Ectodermal cell (in vitro differentiated cells): Measurements from ENCODE around the gene ETAA1.

Source experiments
- H3K27ac ChIP-seq: 2 replicates; pipeline ENCODE4 v1.7.0; 2013; ENCODE audit warnings: mild to moderate bottlenecking, low read depth, low read length; ENCODE audit not compliant: insufficient read depth, poor library complexity, severe bottlenecking
- H3K27me3 ChIP-seq: 2 replicates; pipeline ENCODE4 v1.7.0; 2013; ENCODE audit warnings: mild to moderate bottlenecking, low read length; ENCODE audit not compliant: insufficient read depth, control insufficient read depth, poor library complexity, severe bottlenecking
- H3K36me3 ChIP-seq: one replicate; pipeline ENCODE4 v1.7.0; 2013; ENCODE audit warnings: low read length; ENCODE audit not compliant: control insufficient read depth, insufficient read depth
- H3K4me1 ChIP-seq: one replicate; pipeline ENCODE4 v1.7.0; 2013; ENCODE audit warnings: low read length; ENCODE audit not compliant: control insufficient read depth, insufficient read depth
- H3K4me3 ChIP-seq: 2 replicates; pipeline ENCODE4 v1.7.0; 2013; ENCODE audit warnings: low read depth, low read length, control low read depth; ENCODE audit not compliant: insufficient read depth
- H3K9me3 ChIP-seq: 2 replicates; pipeline ENCODE4 v1.7.0; 2013; ENCODE audit warnings: mild to moderate bottlenecking, low read length, moderate library complexity; ENCODE audit not compliant: control insufficient read depth
- WGBS, 2 experiments: methylation state at CpG; one replicate each; pipeline ENCODE4 v1.1.7; 2013; ENCODE audit warnings: missing lambda C conversion rate in 2 of 2; 5-methylcytosine and 5-hydroxymethylcytosine counted together

ETAA1 gene

DNA sequence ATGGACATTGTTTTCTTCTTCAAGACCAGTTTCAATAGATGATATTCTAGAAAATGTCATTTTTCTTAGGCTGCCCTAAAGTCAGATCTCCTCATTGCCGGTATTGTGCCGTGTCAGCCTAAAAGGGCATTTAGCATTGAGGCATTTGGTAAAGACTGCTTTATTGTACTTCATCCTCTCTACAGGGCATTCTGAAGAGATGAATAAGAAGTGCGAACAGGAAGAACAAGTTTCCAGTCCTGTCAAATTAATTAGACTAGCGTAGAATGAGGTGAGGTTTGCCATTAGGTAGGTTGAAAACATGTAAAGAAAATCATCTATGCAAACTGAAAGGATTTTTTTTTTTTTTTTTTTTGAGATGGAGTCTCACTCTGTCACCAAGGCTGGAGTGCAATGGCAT, 60.6 kb downstream of the ETAA1 start:
- H3K4me1 ChIP-seq, result no peaks in the 10 kb centered on the region
- H3K4me3 ChIP-seq, result no peak overlapping the region
- H3K9me3 ChIP-seq, result no peaks in the 10 kb centered on the region
- no peak overlapping the region for H3K27ac ChIP-seq
- no peaks in the 10 kb centered on the region for H3K36me3 ChIP-seq
- H3K27me3 ChIP-seq, result no peaks in the 10 kb centered on the region
- 74 to 75% methylated on average over 4 of the region's 4 CpGs for WGBS, 2 experiments

DNA sequence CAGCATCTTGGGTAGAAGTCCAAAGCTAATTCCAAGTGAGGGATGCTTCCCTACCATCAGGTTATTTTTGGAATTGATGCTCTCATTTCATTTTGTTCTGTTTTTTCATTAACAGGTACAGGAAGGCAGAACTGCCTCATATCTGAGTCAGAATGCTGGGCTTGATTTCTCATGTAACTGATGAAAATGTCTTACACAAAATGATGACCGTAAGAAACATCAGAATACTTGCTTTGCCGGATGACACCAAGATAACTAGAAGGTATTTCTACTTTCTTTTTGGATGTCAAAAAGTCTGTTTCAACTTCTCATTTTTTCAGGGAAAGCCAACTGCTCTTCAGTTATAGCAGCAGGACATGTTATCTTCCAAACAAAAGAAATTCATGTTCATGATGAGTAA, 62.6 kb downstream of the ETAA1 start:
- Histone ChIP-seq H3K4me1 (no peaks in the 10 kb centered on the region), H3K36me3 (no peaks in the 10 kb centered on the region), H3K9me3 (no peaks in the 10 kb centered on the region), H3K27ac (no peak overlapping the region), H3K27me3 (no peaks in the 10 kb centered on the region), H3K4me3 (no peak overlapping the region)
- WGBS, 2 experiments, result 90 to 96% methylated on average over 2 of the region's 2 CpGs
